Measurements from ENCODE around the gene WBP2. TPM values are rescaled to one million over a fixed set of nuclear protein-coding genes. Genes with fewer than 3 reads are reported as not detected.

The WBP2 gene
- total and polyA plus RNA-seq, 2 of the 13 experiments (the other 11 are each of a cell fraction or from before 2014, with no cell fraction given), result 29.2 to 29.5 TPM

GRCh38 chr17:75892556-75893224 lies 37.6 kb upstream of the WBP2 start (continued):
- TF ChIP-seq ZBTB43 (CRISPR knock-in tag; conservative IDR thresholded peaks at IDR 0.05) (no peak), ZXDC (CRISPR knock-in tag; IDR thresholded peaks at IDR 0.05) (no peak; the same call in 1 of the 2 replicates), NPAS2 (CRISPR knock-in tag; IDR thresholded peaks at IDR 0.05; ENCODE audit: borderline replicate concordance) (no peak), PREB (CRISPR knock-in tag; IDR thresholded peaks at IDR 0.05) (no peak), ZFP37 (CRISPR knock-in tag; IDR thresholded peaks at IDR 0.05; ENCODE audit: borderline replicate concordance) (peak; percentile 76; the same call in 1 of the 2 replicates), PRMT3 (CRISPR knock-in tag; IDR thresholded peaks at IDR 0.05; ENCODE audit: borderline replicate concordance, low read depth) (0 out of 2 replicates have a peak, but pooled peaks have one; percentile 50), ERF (CRISPR knock-in tag; IDR thresholded peaks at IDR 0.05) (peak; percentile 64), SNRNP70 (IDR thresholded peaks at IDR 0.05; ENCODE audit: low read depth, low read length) (no peak), PLSCR1 (CRISPR knock-in tag; IDR thresholded peaks at IDR 0.05; ENCODE audit: borderline replicate concordance) (no peak), MLLT10 (CRISPR knock-in tag; IDR thresholded peaks at IDR 0.05) (no peak), ZNF33A (CRISPR knock-in tag; IDR thresholded peaks at IDR 0.05; ENCODE audit: borderline replicate concordance) (no peak), DNMT1 (CRISPR knock-in tag; IDR thresholded peaks at IDR 0.05) (no peak), MAFF (IDR thresholded peaks at IDR 0.05; ENCODE audit: low read depth, low read length) (no peak), TBP (CRISPR knock-in tag; IDR thresholded peaks at IDR 0.05) (no peak), TRIM24 (CRISPR knock-in tag; IDR thresholded peaks at IDR 0.05) (no peak), ZBTB39 (CRISPR knock-in tag; IDR thresholded peaks at IDR 0.05) (no peak; the same call in 1 of the 2 replicates), AGO2 (optimal IDR thresholded peaks at IDR 0.05; ENCODE audit: low read depth, low read length) (peak; percentile 90), FOXM1 (CRISPR knock-in tag; IDR thresholded peaks at IDR 0.05) (no peak), ZKSCAN8 (CRISPR knock-in tag; IDR thresholded peaks at IDR 0.05; ENCODE audit: borderline replicate concordance) (peak; percentile 48; the same call in 1 of the 2 replicates), ZNF83 (CRISPR knock-in tag; IDR thresholded peaks at IDR 0.05; ENCODE audit: borderline replicate concordance) (0 out of 2 replicates have a peak, but pooled peaks have one; percentile 68), TBX2 (CRISPR knock-in tag; IDR thresholded peaks at IDR 0.05; ENCODE audit: borderline replicate concordance) (peak; percentile 50; the same call in 1 of the 2 replicates)

Data from HepG2 (cell line).